K562 (cell line): ENCODE measurements around the gene RAD50. TPM values are rescaled to one million over a fixed set of nuclear protein-coding genes. Genes with fewer than 3 reads are reported as not detected.

Experiments
- ATAC-seq: fragments of 200-7000 bp; cut with Tn5 transposase; 3 replicates; pipeline ENCODE4 v1.9.1; 2020; ENCODE audit warnings: moderate library complexity
- BruUV-seq: library from RNA; stranded (reverse); fragments of 400-500 nt; replicated peaks from 2 replicates; lab custom pipeline; 2021; lab: Mats Ljungman, UMichigan
- CTCF ChIA-PET: fragments of 300-600 bp; formaldehyde crosslinking; extraction: SDS; loops from one replicate; lab custom pipeline; 2021; ENCODE audit warnings: low intra/inter-chr PET ratio; lab: Yijun Ruan, JAX
- POLR2A ChIA-PET: fragments of 300-600, 350-650 bp; sonication (Branson Sonifier 250); formaldehyde crosslinking; extraction: SDS; loops from one replicate; lab custom pipeline; 2021; ENCODE audit warnings: antibody characterized with exemption, inconsistent platforms; lab: Yijun Ruan, JAX
- DNase-seq, 4 experiments: peaks; one replicate each; pipeline versions ENCODE4 v3.0.0 to v3.0.0-alpha.2; 2011 to 2018; ENCODE audit warnings: low spot score in 3 of 4, mixed read lengths in 3 of 4; ENCODE audit errors: extremely low read depth in 1 of 4
- FAIRE-seq: peaks from 2 replicates; lab custom pipeline; 2011; peaks lifted over from hg19 to GRCh38; lab: Jason Lieb, UNC
- H2AFZ ChIP-seq: 2 replicates; pipeline ENCODE4 v1.6.0; 2011; ENCODE audit warnings: low read depth, low read length, control low read depth, inconsistent platforms
- H3K27ac ChIP-seq: fragments of 200-600 bp; 3 replicates; pipeline ENCODE4 v1.8.0; 2011; ENCODE audit warnings: low read depth, mild to moderate bottlenecking, control low read depth, inconsistent platforms, low read length, moderate library complexity, mixed read lengths; ENCODE audit errors: extremely low read depth
- H3K27me3 ChIP-seq, 2 experiments: fragments of 300-600 bp in 1 of 2; 2 replicates in 1 of 2; 3 replicates in 1 of 2; pipeline versions ENCODE4 v1.6.0 to v1.8.0; 2011; ENCODE audit warnings: inconsistent platforms in 2 of 2, low read length in 2 of 2, mild to moderate bottlenecking in 1 of 2, mixed read lengths in 1 of 2, moderate library complexity in 1 of 2; ENCODE audit not compliant: control insufficient read depth in 2 of 2, insufficient read depth in 2 of 2
- H3K36me3 ChIP-seq: fragments of 300-600 bp; 3 replicates; pipeline ENCODE4 v1.8.0; 2011; ENCODE audit warnings: mild to moderate bottlenecking, low read length, inconsistent platforms; ENCODE audit not compliant: control insufficient read depth, insufficient read depth
- H3K4me1 ChIP-seq, 2 experiments: fragments of 200-600 bp in 1 of 2; replicated peaks in 1 of 2; 2 replicates in 1 of 2; 3 replicates in 1 of 2; pipeline versions ENCODE4 v1.5.1 to v1.8.0; 2011; ENCODE audit warnings: inconsistent platforms in 2 of 2, low read length in 2 of 2, mild to moderate bottlenecking in 1 of 2, mixed read lengths in 1 of 2, moderate library complexity in 1 of 2; ENCODE audit not compliant: control insufficient read depth in 2 of 2, insufficient read depth in 2 of 2
- H3K4me2 ChIP-seq: 2 replicates; pipeline ENCODE4 v1.6.1; 2011; ENCODE audit warnings: low read length, control low read depth, inconsistent platforms, mixed read lengths; ENCODE audit not compliant: insufficient read depth
- H3K4me3 ChIP-seq: fragments of 200-600 bp; sonication (generic), shearing (Covaris generic); 2 replicates; pipeline ENCODE4 v1.5.1; 2016; ENCODE audit warnings: control low read depth, inconsistent platforms
- H3K79me2 ChIP-seq: fragments of 200-600 bp; 3 replicates; pipeline ENCODE4 v1.8.0; 2011; ENCODE audit warnings: low read length, inconsistent platforms; ENCODE audit not compliant: control insufficient read depth, insufficient read depth
- H3K9ac ChIP-seq, 2 experiments: 2 replicates each; pipeline versions ENCODE4 v1.6.0 to v1.6.1; 2011; ENCODE audit warnings: low read depth in 2 of 2, low read length in 2 of 2, control low read depth in 1 of 2, inconsistent platforms in 1 of 2, mild to moderate bottlenecking in 1 of 2, mixed read lengths in 1 of 2; ENCODE audit not compliant: insufficient read depth in 1 of 2
- H3K9me1 ChIP-seq: one replicate; pipeline ENCODE4 v1.6.0; 2011; ENCODE audit warnings: inconsistent platforms, mild to moderate bottlenecking, low read length, moderate library complexity; ENCODE audit not compliant: control insufficient read depth, insufficient read depth
- H3K9me3 ChIP-seq: replicated peaks from 2 replicates; pipeline ENCODE4 v1.5.1; 2011; ENCODE audit warnings: low read depth, low read length, inconsistent platforms; ENCODE audit not compliant: control insufficient read depth, insufficient read depth
- H4K20me1 ChIP-seq: replicated peaks from 2 replicates; pipeline ENCODE4 v1.6.1; 2011; ENCODE audit warnings: low read length, inconsistent platforms, mixed read lengths; ENCODE audit not compliant: control insufficient read depth, insufficient read depth
- GATAD2B ChIP-seq: fragments of 450-650 bp; IDR thresholded peaks from 2 replicates; pipeline ENCODE4 v1.6.1; 2017; ENCODE audit warnings: mild to moderate bottlenecking, borderline replicate concordance
- MEF2D ChIP-seq: conservative IDR thresholded peaks from 2 replicates; pipeline ENCODE4 v1.6.1; 2016; ENCODE audit warnings: low read depth, missing genetic modification characterization, missing compliant biosample characterization
- MIER1 ChIP-seq: fragments of 450-650 bp; IDR thresholded peaks from 2 replicates; pipeline ENCODE4 v1.6.1; 2016; ENCODE audit warnings: antibody characterized with exemption, mild to moderate bottlenecking, low read depth
- MXI1 ChIP-seq: IDR thresholded peaks from 2 replicates; pipeline ENCODE4 v1.6.1; 2011; ENCODE audit warnings: low read depth, mild to moderate bottlenecking, improper control_type of control experiment, low read length
- NFRKB ChIP-seq: fragments of 450-650 bp; IDR thresholded peaks from 2 replicates; pipeline ENCODE4 v1.6.1; 2016; ENCODE audit warnings: low read depth
- SIN3B ChIP-seq: fragments of 450-650 bp; IDR thresholded peaks from 2 replicates; pipeline ENCODE4 v1.6.1; 2017; ENCODE audit warnings: low read depth, mild to moderate bottlenecking, moderate library complexity
- SLC30A9 ChIP-seq: fragments of 250-450 bp; sonication (Bioruptor Pico); IDR thresholded peaks from 2 replicates; pipeline ENCODE4 v1.8.0; 2022; ENCODE audit warnings: mild to moderate bottlenecking, moderate library complexity
- TRIM24 ChIP-seq, 2 experiments: fragments of 450-650 bp; IDR thresholded peaks; 2 replicates each; pipeline ENCODE4 v1.6.1; 2016
- TRIM28 ChIP-seq: fragments of 450-650 bp; IDR thresholded peaks from 2 replicates; pipeline ENCODE4 v1.6.1; 2017
- U2AF1 ChIP-seq: fragments of 200-400 bp; formaldehyde crosslinking; optimal IDR thresholded peaks from 2 replicates; pipeline ENCODE3; 2017; ENCODE audit warnings: mild to moderate bottlenecking, low read depth, low read length, moderate library complexity
- ZNF134 ChIP-seq: fragments of 250-450 bp; sonication (Bioruptor Pico); conservative IDR thresholded peaks from 2 replicates; pipeline ENCODE4 v1.4.0; 2020
- ZNF282 ChIP-seq: sonication (generic); formaldehyde crosslinking; IDR thresholded peaks from 2 replicates; pipeline ENCODE4 v1.8.1; 2023; ENCODE audit warnings: missing genetic modification reagents
- WGBS: fragments of 100-300 bp; shearing (Covaris generic); methylation state at CpG from one replicate; pipeline ENCODE4 v1.1.6; 2016; ENCODE audit warnings: low coverage, mixed read lengths; ENCODE audit not compliant: insufficient coverage; ENCODE audit errors: missing lambda C conversion rate; 5-methylcytosine and 5-hydroxymethylcytosine counted together
- in situ Hi-C: fragments of 300-500 bp; cut with MboI; formaldehyde crosslinking; loops from 4 replicates; pipeline ENCODE4 v1.15.0; 2018; ENCODE audit warnings: inconsistent platforms, mixed read lengths
- intact Hi-C: fragments of 100-400 bp; cut with micrococcal nuclease; formaldehyde crosslinking; loops from 2 replicates; pipeline ENCODE4 v1.14.2; 2022
- polyA plus RNA-seq, 8 experiments: library from polyadenylated mRNA; depleted of rRNA in 4 of 8; stranded (reverse) in 5 of 8; unstranded in 3 of 8; fragments of >200 nt; fragmentation: Nextera tagmentation in 2 of 8; fragmentation: Illumina TruSeq in 1 of 8; extraction: Ambion mirVana in 2 of 8; extraction: Trizol in 1 of 8; gene quantifications; 2 replicates each; pipeline versions ENCODE4 v1.2.1 to v1.2.3, GENCODE V29; 2011 to 2014; ENCODE audit warnings: inconsistent platforms in 1 of 8, missing spikeins in 1 of 8
- total RNA-seq, 7 experiments: library from RNA; depleted of rRNA in 6 of 7; stranded (reverse); fragments of >200 nt in 6 of 7; fragmentation: Illumina TruSeq in 2 of 7; extraction: Trizol in 2 of 7; gene quantifications; 2 replicates each; pipeline versions ENCODE4 v1.2.1 to v1.2.3, GENCODE V29; 2011 to 2021; ENCODE audit warnings: low replicate concordance in 1 of 7
- TF ChIP-seq, protein P1 (sequence below): fragments of 200-400 bp; formaldehyde crosslinking; IDR thresholded peaks from 2 replicates; pipeline ENCODE4 v1.6.1; 2017; ENCODE audit warnings: mild to moderate bottlenecking, low read depth, low read length, moderate library complexity
- TF ChIP-seq, protein P2 (sequence below): fragments of 250-450 bp; sonication (Bioruptor Pico); IDR thresholded peaks from 2 replicates; pipeline ENCODE4 v1.9.0; 2021; ENCODE audit warnings: mild to moderate bottlenecking, inconsistent platforms

The RAD50 gene
- total and polyA plus RNA-seq, 9 of the 15 experiments (the other 6 are each of a cell fraction or from before 2014, with no cell fraction given) = 15.3 to 74.2 (median 44.1) TPM

DNA sequence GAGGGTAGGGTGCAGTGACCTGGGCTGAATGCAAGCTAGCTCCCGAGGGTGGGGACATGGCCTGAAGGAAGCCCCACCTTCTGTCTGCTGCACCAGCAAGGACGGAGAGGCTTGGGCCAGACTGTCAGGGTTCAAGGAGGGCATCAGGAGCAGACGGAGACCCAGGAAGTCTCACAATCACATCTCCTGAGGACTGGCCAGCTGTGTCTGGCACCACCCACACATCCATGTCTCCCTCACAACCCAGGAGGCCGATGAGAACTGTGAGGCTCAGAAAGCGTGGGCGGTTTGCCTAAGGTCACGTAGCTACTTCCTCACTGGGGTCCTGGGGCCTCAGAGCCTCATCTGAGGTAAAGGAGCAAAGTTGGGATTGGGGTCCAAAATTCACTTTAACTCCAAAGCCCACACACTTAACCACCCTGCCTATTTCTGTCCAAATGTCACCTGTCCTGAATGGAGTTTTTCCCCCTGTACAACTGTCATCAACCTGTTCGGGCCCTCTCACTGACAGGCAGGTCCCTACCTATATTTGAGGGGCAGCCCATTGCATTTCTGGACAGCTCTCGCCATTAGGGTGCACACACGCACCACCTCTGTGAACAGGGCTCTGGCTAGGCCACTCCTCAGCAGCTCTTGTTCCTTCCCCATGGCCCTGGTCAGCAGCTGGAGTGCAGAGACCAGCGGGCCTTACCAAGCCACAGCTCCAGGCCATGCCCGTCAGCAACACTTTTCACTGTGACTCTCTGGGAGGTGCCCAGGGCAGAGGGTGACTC lies 104.6 kb downstream of the RAD50 start:
- peaks cover 55 to 69% of the 10 kb centered on the region in 2 experiments for H3K4me1 ChIP-seq
- H3K27ac ChIP-seq = peak overlapping the region; percentile 15; the same call in 2 of the 3 replicates
- peak overlapping the region; percentile 50 to 86 for H3K9ac ChIP-seq
- ATAC-seq (peak; percentile 50), FAIRE-seq (peak; percentile 74), DNase-seq (peak; percentile 66 to 81 (median 68))
- intact Hi-C loops = loop anchor here (5.0 kb wide), 2 partner anchors 76 to 161 kb away; partner anchors contain the start of gene KIF3A
- no peak overlapping the region for H3K4me3 ChIP-seq
- 33% methylated on average over 12 of the region's 12 CpGs for WGBS
- no peaks in the 10 kb centered on the region for H3K79me2 ChIP-seq
- peak overlapping the region; percentile 70 for H3K4me2 ChIP-seq
- H3K27me3 ChIP-seq = no peaks in the 10 kb centered on the region
- H2AFZ ChIP-seq = peak overlapping the region; percentile 94
- POLR2A ChIA-PET = interaction anchor here (0.6 to 1.3 kb wide), 10 partner anchors 8 to 1454 kb away, joined by 3 to 5 read pairs (median 4); no protein-coding TSS in a partner anchor
- H3K9me3 ChIP-seq = no peaks in the 10 kb centered on the region
- no peaks in the 10 kb centered on the region for H3K36me3 ChIP-seq
- no peaks in the 10 kb centered on the region for H4K20me1 ChIP-seq
- no TSS peak for BruUV-seq
- CTCF ChIA-PET = interaction anchor here (0.5 to 1.8 kb wide), 3 partner anchors 115 to 222 kb away, joined by 3 to 5 read pairs (median 3); partner anchors contain the start of gene SEPTIN8
- in situ Hi-C loops = no loop called here
- no peaks in the 10 kb centered on the region for H3K9me1 ChIP-seq
- TF ChIP-seq NFRKB (no peak), MXI1 (no peak), MEF2D (tag) (no peak), ZNF282 (CRISPR knock-in tag) (no peak), U2AF1 (no peak), GATAD2B (no peak), ZNF134 (CRISPR knock-in tag) (no peak), MIER1 (no peak), SLC30A9 (CRISPR knock-in tag) (no peak), TRIM28 (no peak), SIN3B (0 out of 2 replicates have a peak, but pooled peaks have one; percentile 24), TRIM24 (IDR thresholded peaks at IDR 0.05) (no peak)
- TF ChIP-seq, protein P1, sequence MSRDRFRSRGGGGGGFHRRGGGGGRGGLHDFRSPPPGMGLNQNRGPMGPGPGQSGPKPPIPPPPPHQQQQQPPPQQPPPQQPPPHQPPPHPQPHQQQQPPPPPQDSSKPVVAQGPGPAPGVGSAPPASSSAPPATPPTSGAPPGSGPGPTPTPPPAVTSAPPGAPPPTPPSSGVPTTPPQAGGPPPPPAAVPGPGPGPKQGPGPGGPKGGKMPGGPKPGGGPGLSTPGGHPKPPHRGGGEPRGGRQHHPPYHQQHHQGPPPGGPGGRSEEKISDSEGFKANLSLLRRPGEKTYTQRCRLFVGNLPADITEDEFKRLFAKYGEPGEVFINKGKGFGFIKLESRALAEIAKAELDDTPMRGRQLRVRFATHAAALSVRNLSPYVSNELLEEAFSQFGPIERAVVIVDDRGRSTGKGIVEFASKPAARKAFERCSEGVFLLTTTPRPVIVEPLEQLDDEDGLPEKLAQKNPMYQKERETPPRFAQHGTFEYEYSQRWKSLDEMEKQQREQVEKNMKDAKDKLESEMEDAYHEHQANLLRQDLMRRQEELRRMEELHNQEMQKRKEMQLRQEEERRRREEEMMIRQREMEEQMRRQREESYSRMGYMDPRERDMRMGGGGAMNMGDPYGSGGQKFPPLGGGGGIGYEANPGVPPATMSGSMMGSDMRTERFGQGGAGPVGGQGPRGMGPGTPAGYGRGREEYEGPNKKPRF = no peak
- TF ChIP-seq, protein P2, sequence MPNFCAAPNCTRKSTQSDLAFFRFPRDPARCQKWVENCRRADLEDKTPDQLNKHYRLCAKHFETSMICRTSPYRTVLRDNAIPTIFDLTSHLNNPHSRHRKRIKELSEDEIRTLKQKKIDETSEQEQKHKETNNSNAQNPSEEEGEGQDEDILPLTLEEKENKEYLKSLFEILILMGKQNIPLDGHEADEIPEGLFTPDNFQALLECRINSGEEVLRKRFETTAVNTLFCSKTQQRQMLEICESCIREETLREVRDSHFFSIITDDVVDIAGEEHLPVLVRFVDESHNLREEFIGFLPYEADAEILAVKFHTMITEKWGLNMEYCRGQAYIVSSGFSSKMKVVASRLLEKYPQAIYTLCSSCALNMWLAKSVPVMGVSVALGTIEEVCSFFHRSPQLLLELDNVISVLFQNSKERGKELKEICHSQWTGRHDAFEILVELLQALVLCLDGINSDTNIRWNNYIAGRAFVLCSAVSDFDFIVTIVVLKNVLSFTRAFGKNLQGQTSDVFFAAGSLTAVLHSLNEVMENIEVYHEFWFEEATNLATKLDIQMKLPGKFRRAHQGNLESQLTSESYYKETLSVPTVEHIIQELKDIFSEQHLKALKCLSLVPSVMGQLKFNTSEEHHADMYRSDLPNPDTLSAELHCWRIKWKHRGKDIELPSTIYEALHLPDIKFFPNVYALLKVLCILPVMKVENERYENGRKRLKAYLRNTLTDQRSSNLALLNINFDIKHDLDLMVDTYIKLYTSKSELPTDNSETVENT (CRISPR knock-in tag) = no peak
